T-helper 2 cell (primary cell): ENCODE data around the gene DHX58.
A peak's percentile ranks its signal among the peaks of the same experiment; 100 is the strongest.
"Not testable (repeated sequence)": the region's sequence is repeated elsewhere in the genome, so short reads cannot be mapped to it uniquely, and the experiment has no call there.

ENCODE experiments used
- DNase-seq, 5 experiments: peaks; one replicate each; pipeline versions ENCODE4 v3.0.0 to v3.0.0-alpha.2; 2012 to 2022
- total RNA-seq, 2 donors: gene quantifications; one replicate each; lab custom pipeline; 2026; lab: John Stamatoyannopoulos, UW

DHX58 gene
- total RNA-seq: 17.5 to 39.5 reads per million in 2 donors

- DNase-seq: peak; percentile 30 to 97 (median 69)
These were observed at the start of gene DHX58 for GRCh38 chr17:42112552-42113176. TSS of gene DHX58 (minus strand) at chr17:42112714. CDS start at chr17:42111892, 822 bp downstream.

- no peak for DNase-seq
These were observed 48.0 kb upstream of the DHX58 start for GRCh38 chr17:42160531-42160910.

- no peak for DNase-seq
These were observed 47.4 kb upstream of the DHX58 start for GRCh38 chr17:42159796-42160530.

- DNase-seq: no peak
These were observed 43.1 kb upstream of the DHX58 start for GRCh38 chr17:42155614-42156045.

- DNase-seq: no peak
These were observed 41.6 kb upstream of the DHX58 start for GRCh38 chr17:42153919-42154742.

- no peak for DNase-seq
These were observed 34.5 kb upstream of the DHX58 start for GRCh38 chr17:42146911-42147607.

- DNase-seq: not testable (repeated sequence)
These were observed 30.6 kb upstream of the DHX58 start for GRCh38 chr17:42143138-42143537.

- DNase-seq: no peak
These were observed 29.9 kb upstream of the DHX58 start for GRCh38 chr17:42142371-42142896.

- no peak for DNase-seq
These were observed 28.9 kb upstream of the DHX58 start for GRCh38 chr17:42141382-42141781.

GRCh38 chr17:42140690-42141089 lies 28.2 kb upstream of the DHX58 start:
- DNase-seq: not testable (repeated sequence)

- DNase-seq: no peak
These were observed 26.4 kb upstream of the DHX58 start for GRCh38 chr17:42138749-42139492.

GRCh38 chr17:42136654-42137051 lies 24.1 kb upstream of the DHX58 start:
- no peak for DNase-seq

GRCh38 chr17:42135664-42136653 lies 23.4 kb upstream of the DHX58 start:
- no peak for DNase-seq

- DNase-seq: no peak
These were observed 22.6 kb upstream of the DHX58 start for GRCh38 chr17:42135151-42135550.

- peak in 1 of 5 experiments; percentile 41 for DNase-seq
These were observed 21.0 kb upstream of the DHX58 start for GRCh38 chr17:42133461-42134041.

- peak in 1 of 5 experiments; percentile 46 for DNase-seq
These were observed 20.4 kb upstream of the DHX58 start for GRCh38 chr17:42132941-42133340.

- no peak for DNase-seq
These were observed 19.5 kb upstream of the DHX58 start for GRCh38 chr17:42131981-42132432.

- DNase-seq: no peak
These were observed 18.7 kb upstream of the DHX58 start for GRCh38 chr17:42131232-42131631.

- no peak for DNase-seq
These were observed 17.9 kb upstream of the DHX58 start for GRCh38 chr17:42130310-42130936.
